Body of pancreas (tissue), 4 donors: ENCODE data around the gene KRT12. TPM values are rescaled to one million over a fixed set of nuclear protein-coding genes. Genes with fewer than 3 reads are reported as not detected.

Experiments used
- ATAC-seq: fragments of 150-250 bp; one replicate; pipeline ENCODE4 v1.9.1; 2016
- DNase-seq, 4 donors: peaks; one replicate each; pipeline ENCODE4 v3.0.0-alpha.2; 2019
- H3K27ac ChIP-seq, 4 donors: fragments of 200-600 bp; sonication (generic); 1 replicate in 3 of 4; 2 replicates in 1 of 4; pipeline versions ENCODE4 v1.5.1 to v1.6.1; 2016 to 2019; ENCODE audit warnings: mild to moderate bottlenecking in 1 of 4, mixed read lengths in 1 of 4, moderate library complexity in 1 of 4
- H3K27me3 ChIP-seq, 2 donors: fragments of 200-600 bp; sonication (generic); one replicate each; pipeline ENCODE4 v1.6.0; 2016; ENCODE audit warnings: mild to moderate bottlenecking in 1 of 2
- H3K36me3 ChIP-seq, 2 donors: fragments of 200-600 bp; sonication (generic); replicated peaks in 1 of 2; 2 replicates each; pipeline ENCODE4 v1.5.1; 2016; ENCODE audit warnings: low read depth in 2 of 2; ENCODE audit not compliant: insufficient read depth in 1 of 2
- H3K4me1 ChIP-seq: fragments of 200-600 bp; sonication (generic); one replicate; pipeline ENCODE4 v1.6.0; 2016
- H3K4me3 ChIP-seq, 2 donors: fragments of 200-600 bp; sonication (generic); 1 replicate in 1 of 2; 2 replicates in 1 of 2; pipeline ENCODE4 v1.5.1; 2016 to 2019
- H3K9me3 ChIP-seq, 3 donors: fragments of 200-600 bp; sonication (generic); 1 replicate in 2 of 3; 2 replicates in 1 of 3; pipeline ENCODE4 v1.5.1; 2016
- CTCF ChIP-seq, 7 experiments: fragments of 450-650 bp in 4 of 7; fragments of 200-600 bp in 3 of 7; sonication (generic) in 3 of 7; IDR thresholded peaks; one replicate each; pipeline ENCODE4 v1.5.1; 2016 to 2019; ENCODE audit warnings: antibody characterized with exemption in 7 of 7
- POLR2A ChIP-seq, 3 donors: fragments of 450-650 bp; IDR thresholded peaks; one replicate each; pipeline ENCODE4 v1.6.1; 2016; ENCODE audit warnings: antibody characterized with exemption in 3 of 3, mild to moderate bottlenecking in 2 of 3
- WGBS, 2 donors: methylation state at CpG; one replicate each; pipeline ENCODE4 v1.1.5; 2017; 5-methylcytosine and 5-hydroxymethylcytosine counted together
- intact Hi-C: fragments of 100-400 bp; cut with DNase I; formaldehyde crosslinking; loops from one replicate; pipeline ENCODE4 v1.15.1; 2023
- total RNA-seq, 2 donors: library from RNA; depleted of rRNA; stranded (reverse); fragments of >200 nt; gene quantifications; one replicate each; pipeline ENCODE4 v1.1.0, GENCODE V29; 2016

Gene KRT12
- total RNA-seq, 2 donors from 2014 or later: not detected

DNA sequence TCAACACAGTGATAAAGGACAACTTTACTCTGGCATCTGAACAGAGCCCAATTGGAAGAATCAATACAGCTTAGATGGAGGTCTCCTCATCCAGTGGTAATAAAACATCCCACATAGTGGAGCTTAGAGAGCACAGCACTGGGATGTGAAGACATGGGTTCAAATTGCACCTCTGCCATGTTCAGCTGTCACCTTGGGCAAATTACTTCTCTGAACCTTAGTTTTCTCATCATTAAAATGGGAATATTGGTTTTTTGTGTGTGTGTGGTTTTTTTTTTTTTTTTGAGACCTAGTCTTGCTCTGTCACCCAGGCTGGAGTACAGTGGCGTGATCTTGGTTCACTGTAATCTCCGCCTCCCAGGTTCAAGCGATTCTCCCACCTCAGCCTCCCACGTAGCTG is 31.0 kb downstream of the KRT12 start:
- Histone ChIP-seq H3K4me3 (no peak overlapping the region), H3K27ac (no peak overlapping the region), H3K4me1 (no peaks in the 10 kb centered on the region), H3K27me3 (no peaks in the 10 kb centered on the region), H3K36me3 (no peaks in the 10 kb centered on the region), H3K9me3 (no peaks in the 10 kb centered on the region)
- intact Hi-C loops: no loop called here
- DNase-seq: no peak
- 91 to 100% methylated on average over 4 of the region's 4 CpGs for WGBS, 2 donors
- no peak for TF ChIP-seq POLR2A (IDR thresholded peaks at IDR 0.05)
- no peak for TF ChIP-seq CTCF (IDR thresholded peaks at IDR 0.05)
- no peak for ATAC-seq

DNA sequence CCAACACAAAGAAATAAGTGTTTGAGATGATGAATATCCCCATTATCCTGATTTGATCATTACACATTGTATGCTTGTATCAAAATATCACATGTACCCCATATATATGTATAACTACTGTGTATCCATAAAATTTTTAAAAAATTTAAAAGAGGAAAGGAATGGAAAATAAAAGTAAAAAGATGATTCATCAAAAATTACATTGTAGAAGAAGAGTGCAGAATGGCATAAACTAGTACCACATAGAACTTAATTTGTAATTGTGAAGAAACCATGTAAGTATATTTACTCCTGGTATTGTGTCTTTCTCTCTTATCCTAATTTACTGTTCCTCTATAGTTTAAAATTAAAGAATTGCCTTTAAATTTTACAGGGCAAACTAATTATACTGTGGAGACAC is 33.1 kb downstream of the KRT12 start:
- Histone ChIP-seq H3K27me3 (no peaks in the 10 kb centered on the region), H3K9me3 (no peaks in the 10 kb centered on the region), H3K27ac (no peak overlapping the region), H3K4me1 (no peaks in the 10 kb centered on the region), H3K4me3 (no peak overlapping the region), H3K36me3 (no peaks in the 10 kb centered on the region)
- TF ChIP-seq CTCF (IDR thresholded peaks at IDR 0.05) (no peak), POLR2A (IDR thresholded peaks at IDR 0.05) (no peak)
- no peak for ATAC-seq
- DNase-seq: no peak
- intact Hi-C loops: no loop called here

GRCh38 chr17:40832840-40833239 is 34.2 kb downstream of the KRT12 start:
- ATAC-seq (no peak), DNase-seq (no peak)
- no peak for TF ChIP-seq POLR2A (IDR thresholded peaks at IDR 0.05)
- TF ChIP-seq CTCF (IDR thresholded peaks at IDR 0.05): no peak

DNA sequence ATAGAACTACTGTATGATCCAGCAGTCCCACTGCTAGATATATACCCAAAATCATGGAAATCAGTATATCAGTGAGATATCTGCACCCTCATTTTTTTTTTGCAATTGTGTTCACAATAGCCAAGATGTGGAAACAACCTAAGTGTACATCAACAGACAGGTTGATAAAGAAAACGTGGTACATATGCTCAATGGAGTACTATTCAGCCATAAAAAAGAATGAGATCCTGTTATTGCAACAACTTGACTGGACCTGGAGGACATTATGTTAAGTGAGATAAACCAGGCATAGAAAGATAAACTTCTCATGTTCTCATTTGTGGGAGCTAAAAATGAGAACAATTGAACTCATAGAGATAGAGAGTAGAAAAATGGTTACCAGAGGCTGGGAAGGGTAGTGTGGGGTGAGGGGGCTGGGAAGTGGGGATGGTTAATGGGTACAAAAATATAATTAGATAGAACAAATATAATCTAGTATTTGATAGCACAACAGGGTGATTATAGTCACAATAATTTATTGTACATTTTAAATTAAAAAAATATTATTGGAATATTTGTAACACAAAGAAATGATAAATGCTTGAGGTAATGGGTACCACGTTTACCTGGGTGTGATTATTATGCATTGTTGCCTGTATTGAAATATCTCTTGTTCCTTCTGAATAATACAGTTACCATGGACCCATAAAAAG is 36.8 kb downstream of the KRT12 start:
- Histone ChIP-seq H3K27me3 (no peaks in the 10 kb centered on the region), H3K27ac (no peak overlapping the region), H3K9me3 (no peaks in the 10 kb centered on the region), H3K36me3 (no peaks in the 10 kb centered on the region), H3K4me3 (no peak overlapping the region), H3K4me1 (no peaks in the 10 kb centered on the region)
- intact Hi-C loops: no loop called here
- ATAC-seq (no peak), DNase-seq (no peak)
- 85 to 86% methylated on average over 2 of the region's 2 CpGs for WGBS, 2 donors
- no peak for TF ChIP-seq POLR2A (IDR thresholded peaks at IDR 0.05)
- TF ChIP-seq CTCF (IDR thresholded peaks at IDR 0.05): no peak

More at GRCh38 chr17:40832840-40833239, 34.2 kb downstream of the KRT12 start:
- 85 to 90% methylated on average over 3 of the region's 3 CpGs for WGBS, 2 donors
- intact Hi-C loops: no loop called here
- H3K4me3 ChIP-seq: no peak overlapping the region
- H3K9me3 ChIP-seq: no peaks in the 10 kb centered on the region
- H3K36me3 ChIP-seq: no peaks in the 10 kb centered on the region
- no peak overlapping the region for H3K27ac ChIP-seq
- H3K4me1 ChIP-seq: no peaks in the 10 kb centered on the region
- no peaks in the 10 kb centered on the region for H3K27me3 ChIP-seq

- H3K4me3 ChIP-seq: no peak overlapping the region
- H3K27ac ChIP-seq: no peak overlapping the region
- no peaks in the 10 kb centered on the region for H3K27me3 ChIP-seq
- intact Hi-C loops: no loop called here
- H3K36me3 ChIP-seq: no peaks in the 10 kb centered on the region
- no peak for TF ChIP-seq CTCF (IDR thresholded peaks at IDR 0.05)
- no peak for TF ChIP-seq POLR2A (IDR thresholded peaks at IDR 0.05)
- H3K9me3 ChIP-seq: no peaks in the 10 kb centered on the region
- ATAC-seq (no peak), DNase-seq (no peak)
- 83 to 88% methylated on average over 4 of the region's 4 CpGs for WGBS, 2 donors
- no peaks in the 10 kb centered on the region for H3K4me1 ChIP-seq
Measured at GRCh38 chr17:40828454-40829044, 38.5 kb downstream of the KRT12 start.
